ENCODE measurements around the gene SLC24A3.

Gene SLC24A3

DNA sequence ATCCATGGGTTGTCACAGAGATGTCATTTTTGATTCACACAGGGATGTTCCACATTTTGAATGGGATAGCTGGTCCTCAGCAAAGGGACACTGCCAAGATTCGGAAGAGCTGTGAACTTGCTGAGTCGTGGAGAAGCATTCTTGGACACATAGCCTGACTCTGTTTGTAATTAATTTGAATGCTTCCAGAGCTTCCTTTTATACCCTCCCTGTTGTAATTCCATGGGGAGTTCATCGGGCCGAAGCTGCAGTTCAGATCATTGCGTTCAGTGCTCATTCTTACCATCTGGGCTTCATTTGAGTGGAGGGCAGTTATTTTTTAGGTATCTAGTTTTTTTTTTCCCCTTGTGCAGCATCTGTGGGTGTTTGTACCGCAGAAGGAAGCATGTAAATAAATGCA, 126.5 kb downstream of the SLC24A3 start:
- no peaks in the 10 kb centered on the region for H3K9me3 ChIP-seq (ENCODE audit: control insufficient read depth, low read length)
- no peaks in the 10 kb centered on the region for H3K27me3 ChIP-seq (ENCODE audit: control insufficient read depth, insufficient read depth, low read length)
- no peak overlapping the region for H3K9ac ChIP-seq (ENCODE audit: low read length)
- H3K4me3 ChIP-seq (ENCODE audit: low read length): no peak overlapping the region
- H3K36me3 ChIP-seq (ENCODE audit: control insufficient read depth, insufficient read depth, low read length): no peaks in the 10 kb centered on the region
- peaks cover 11% of the 10 kb centered on the region for H3K4me1 ChIP-seq (ENCODE audit: control insufficient read depth, insufficient read depth, low read length)

DNA sequence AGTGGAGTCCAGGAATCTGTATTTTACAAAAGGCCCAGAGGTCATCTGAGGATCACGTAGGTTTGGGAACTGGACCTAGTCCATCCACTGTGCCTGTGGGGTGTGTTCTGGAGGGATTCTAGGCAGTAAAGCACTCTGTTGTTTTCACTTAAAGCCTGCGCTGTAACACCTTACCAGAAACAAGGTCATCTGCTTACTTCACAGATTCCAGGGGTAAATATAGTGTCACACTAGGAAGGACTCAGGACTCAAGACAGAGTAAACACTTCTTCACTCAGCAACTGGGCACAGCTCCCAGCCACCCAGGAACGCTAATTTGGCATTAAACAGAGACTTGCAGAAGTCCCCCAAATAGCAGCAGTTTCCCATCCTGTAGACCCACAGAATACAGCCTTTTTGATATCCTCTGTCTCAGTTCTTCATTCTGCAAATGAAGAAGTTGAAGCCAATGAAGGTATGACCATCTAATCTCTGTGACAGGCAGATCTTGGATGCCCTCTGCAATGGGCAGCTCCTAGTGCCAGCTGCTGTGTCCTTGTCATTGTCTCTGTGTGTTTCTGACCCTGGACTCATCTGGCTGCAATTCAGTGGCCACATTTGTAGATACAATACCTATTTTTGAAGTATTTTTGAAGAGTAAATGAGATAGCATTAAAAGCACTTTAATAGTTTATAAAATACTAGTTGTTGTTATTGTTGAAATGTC, 129.1 kb downstream of the SLC24A3 start:
- Histone ChIP-seq H3K9me3 (ENCODE audit: control insufficient read depth, low read length) (no peaks in the 10 kb centered on the region), H3K9ac (ENCODE audit: low read length) (no peak overlapping the region), H3K4me1 (ENCODE audit: control insufficient read depth, insufficient read depth, low read length) (no peaks in the 10 kb centered on the region), H3K36me3 (ENCODE audit: control insufficient read depth, insufficient read depth, low read length) (no peaks in the 10 kb centered on the region), H3K27me3 (ENCODE audit: control insufficient read depth, insufficient read depth, low read length) (no peaks in the 10 kb centered on the region), H3K4me3 (ENCODE audit: low read length) (no peak overlapping the region)

DNA sequence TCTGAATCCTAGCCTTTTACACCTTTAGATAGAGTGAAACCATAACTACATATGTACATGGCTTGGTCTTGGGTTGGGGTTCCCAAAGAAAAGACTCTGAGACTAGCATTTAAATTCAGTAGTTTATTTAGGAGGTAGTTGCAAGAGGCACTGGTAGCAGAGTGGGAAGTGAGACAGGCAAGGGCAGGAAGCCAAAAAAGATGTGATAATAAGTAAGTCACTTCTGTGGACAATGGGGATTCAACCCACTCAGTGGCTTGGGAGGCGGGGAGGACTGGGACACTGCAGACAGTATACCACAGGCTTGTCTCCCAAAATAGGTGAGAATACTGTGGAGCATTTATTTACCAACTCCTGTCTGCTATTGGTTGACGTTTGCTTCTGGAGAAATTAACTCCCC, 131.9 kb downstream of the SLC24A3 start:
- no peak overlapping the region for H3K9ac ChIP-seq (ENCODE audit: low read length)
- H3K4me3 ChIP-seq (ENCODE audit: low read length): no peak overlapping the region
- no peaks in the 10 kb centered on the region for H3K36me3 ChIP-seq (ENCODE audit: control insufficient read depth, insufficient read depth, low read length)
- H3K9me3 ChIP-seq (ENCODE audit: control insufficient read depth, low read length): no peaks in the 10 kb centered on the region
- H3K27me3 ChIP-seq (ENCODE audit: control insufficient read depth, insufficient read depth, low read length): no peaks in the 10 kb centered on the region
- H3K4me1 ChIP-seq (ENCODE audit: control insufficient read depth, insufficient read depth, low read length): no peaks in the 10 kb centered on the region

DNA sequence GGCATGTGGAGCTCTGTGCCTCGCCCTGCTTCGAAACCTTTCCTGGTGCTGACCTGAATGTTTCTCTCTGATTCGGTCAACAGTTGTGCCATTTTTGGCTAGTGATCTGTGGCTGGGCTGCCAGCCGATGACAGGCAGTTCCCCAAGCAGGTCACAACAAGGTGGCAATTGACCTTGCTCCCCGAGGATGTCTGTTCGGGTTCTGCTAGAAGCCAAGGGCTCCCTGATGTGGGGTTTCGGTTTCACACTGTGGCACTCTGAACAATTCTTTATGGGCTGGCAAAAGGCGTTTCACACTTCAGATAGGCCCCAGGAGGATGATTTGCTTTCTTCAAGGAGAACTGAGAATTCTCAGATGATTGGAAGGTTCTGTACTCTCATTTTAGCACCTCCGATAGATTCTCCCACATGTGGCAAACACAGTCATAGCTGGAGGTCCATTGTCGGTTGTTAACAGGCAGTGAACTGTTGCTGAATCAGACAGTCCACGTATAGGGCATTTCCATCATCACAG, 135.6 kb downstream of the SLC24A3 start:
- H3K9ac ChIP-seq (ENCODE audit: low read length): no peak overlapping the region
- H3K27me3 ChIP-seq (ENCODE audit: control insufficient read depth, insufficient read depth, low read length): no peaks in the 10 kb centered on the region

DNA sequence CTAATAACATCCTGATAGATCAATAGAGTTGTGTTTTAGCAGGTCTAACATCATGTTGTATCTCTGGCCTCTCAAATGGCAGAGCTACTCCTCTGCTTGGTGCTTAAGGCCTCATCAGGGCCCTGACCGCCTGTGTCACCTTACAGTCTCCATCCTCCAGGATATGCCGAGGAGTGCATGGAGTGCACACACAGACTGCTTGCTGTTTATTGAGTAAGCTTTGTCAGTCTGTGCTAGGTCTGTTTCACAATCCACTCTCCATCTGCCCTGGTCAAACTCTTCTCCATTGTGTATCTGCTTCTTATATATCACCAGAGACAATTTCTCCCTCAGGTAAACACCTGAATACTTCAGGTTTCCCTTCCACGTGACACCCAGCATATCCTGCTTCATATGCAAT, 136.1 kb downstream of the SLC24A3 start:
- no peaks in the 10 kb centered on the region for H3K36me3 ChIP-seq (ENCODE audit: control insufficient read depth, insufficient read depth, low read length)
- H3K4me1 ChIP-seq (ENCODE audit: control insufficient read depth, insufficient read depth, low read length): no peaks in the 10 kb centered on the region
- no peak overlapping the region for H3K4me3 ChIP-seq (ENCODE audit: low read length)
- no peaks in the 10 kb centered on the region for H3K27me3 ChIP-seq (ENCODE audit: control insufficient read depth, insufficient read depth, low read length)
- H3K9ac ChIP-seq (ENCODE audit: low read length): no peak overlapping the region
- H3K9me3 ChIP-seq (ENCODE audit: control insufficient read depth, low read length): no peaks in the 10 kb centered on the region

More for the DNA sequence above, 135.6 kb downstream of the SLC24A3 start:
- Histone ChIP-seq H3K36me3 (ENCODE audit: control insufficient read depth, insufficient read depth, low read length) (no peaks in the 10 kb centered on the region), H3K9me3 (ENCODE audit: control insufficient read depth, low read length) (no peaks in the 10 kb centered on the region), H3K4me3 (ENCODE audit: low read length) (no peak overlapping the region), H3K4me1 (ENCODE audit: control insufficient read depth, insufficient read depth, low read length) (no peaks in the 10 kb centered on the region)

DNA sequence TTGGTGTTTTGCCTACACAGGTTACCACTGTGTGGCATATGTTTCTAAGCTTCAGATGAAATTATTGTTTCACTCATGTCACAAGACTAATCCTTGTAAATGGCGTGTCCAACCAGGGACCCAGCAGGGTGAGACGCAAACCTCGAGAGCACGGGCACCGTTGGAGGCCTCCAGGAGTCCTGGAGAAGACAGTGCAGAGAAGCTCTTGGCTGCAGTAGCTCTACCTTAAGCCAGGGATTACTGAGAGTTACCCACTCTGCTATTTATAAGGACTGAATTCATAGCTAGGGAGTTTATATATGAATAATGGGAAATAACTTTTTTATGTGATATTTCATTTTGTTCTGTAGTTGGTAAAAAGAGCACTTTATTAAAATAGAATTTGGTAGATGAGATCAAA, 137.4 kb downstream of the SLC24A3 start:
- Histone ChIP-seq H3K27me3 (ENCODE audit: control insufficient read depth, insufficient read depth, low read length) (no peaks in the 10 kb centered on the region), H3K36me3 (ENCODE audit: control insufficient read depth, insufficient read depth, low read length) (no peaks in the 10 kb centered on the region), H3K4me3 (ENCODE audit: low read length) (no peak overlapping the region), H3K4me1 (ENCODE audit: control insufficient read depth, insufficient read depth, low read length) (no peaks in the 10 kb centered on the region), H3K9me3 (ENCODE audit: control insufficient read depth, low read length) (no peaks in the 10 kb centered on the region), H3K9ac (ENCODE audit: low read length) (no peak overlapping the region)

DNA sequence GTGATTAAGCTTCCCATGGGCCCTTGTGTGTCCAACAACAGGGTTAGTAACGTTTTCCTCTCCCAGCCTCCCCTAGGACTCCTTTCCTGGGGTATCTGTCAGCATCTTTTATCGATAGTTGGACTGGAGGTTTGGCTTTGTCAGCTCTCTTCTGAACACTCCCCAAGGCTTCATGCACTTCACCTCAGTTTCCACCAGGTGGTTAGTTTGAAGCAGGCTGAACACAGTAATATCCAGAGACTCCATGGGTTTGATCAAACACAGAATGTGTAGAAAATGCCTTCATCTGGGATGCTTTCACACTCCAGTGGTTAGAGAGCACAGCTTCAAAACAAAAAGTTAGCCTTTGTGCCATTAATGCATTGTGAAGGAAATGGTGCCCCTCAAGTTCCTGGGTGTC, 139.1 kb downstream of the SLC24A3 start:
- Histone ChIP-seq H3K4me1 (ENCODE audit: control insufficient read depth, insufficient read depth, low read length) (no peaks in the 10 kb centered on the region), H3K36me3 (ENCODE audit: control insufficient read depth, insufficient read depth, low read length) (no peaks in the 10 kb centered on the region), H3K27me3 (ENCODE audit: control insufficient read depth, insufficient read depth, low read length) (no peaks in the 10 kb centered on the region), H3K9ac (ENCODE audit: low read length) (no peak overlapping the region), H3K9me3 (ENCODE audit: control insufficient read depth, low read length) (no peaks in the 10 kb centered on the region), H3K4me3 (ENCODE audit: low read length) (no peak overlapping the region)

DNA sequence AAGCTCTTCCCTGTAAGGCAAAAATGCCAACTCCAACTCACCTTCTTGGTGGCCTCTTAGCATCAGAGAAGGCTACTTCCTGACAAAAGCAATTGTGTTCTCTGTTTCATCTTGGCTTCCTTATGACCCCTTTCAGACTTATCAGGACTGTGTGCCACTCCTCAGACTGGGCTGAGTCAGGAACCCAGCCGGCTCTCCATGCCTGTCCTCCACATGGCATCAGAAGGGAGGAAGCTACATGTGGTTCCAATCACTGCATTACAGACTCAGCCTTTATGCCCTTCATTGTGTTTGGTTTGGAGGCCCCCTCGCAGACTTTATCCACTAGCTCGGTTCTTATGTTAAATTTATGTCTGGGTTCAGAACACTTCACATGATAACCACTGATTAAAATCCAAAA, 142.5 kb downstream of the SLC24A3 start:
- no peaks in the 10 kb centered on the region for H3K4me1 ChIP-seq (ENCODE audit: control insufficient read depth, insufficient read depth, low read length)
- H3K27me3 ChIP-seq (ENCODE audit: control insufficient read depth, insufficient read depth, low read length): no peaks in the 10 kb centered on the region
- no peak overlapping the region for H3K9ac ChIP-seq (ENCODE audit: low read length)
- H3K4me3 ChIP-seq (ENCODE audit: low read length): no peak overlapping the region
- no peaks in the 10 kb centered on the region for H3K9me3 ChIP-seq (ENCODE audit: control insufficient read depth, low read length)
- no peaks in the 10 kb centered on the region for H3K36me3 ChIP-seq (ENCODE audit: control insufficient read depth, insufficient read depth, low read length)

DNA sequence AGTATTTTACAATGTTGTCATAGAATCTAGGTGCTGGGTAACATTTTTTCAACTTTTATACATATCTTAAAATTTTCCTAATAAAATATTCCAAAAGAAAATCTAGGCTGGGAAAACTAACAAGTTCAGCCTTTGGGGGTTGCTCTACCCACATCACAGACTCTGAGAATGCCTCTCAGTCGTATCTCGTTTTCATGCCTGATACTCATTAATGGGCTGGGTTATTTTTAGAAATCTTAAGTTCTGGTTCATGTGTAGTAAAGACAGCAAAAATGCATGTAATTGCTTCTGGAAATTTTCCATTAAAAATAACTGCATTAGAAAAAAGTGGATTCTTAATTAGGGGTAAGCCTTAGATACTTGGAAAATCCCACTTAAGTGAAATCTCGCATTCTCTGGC, 149.3 kb downstream of the SLC24A3 start:
- Histone ChIP-seq H3K27me3 (ENCODE audit: control insufficient read depth, insufficient read depth, low read length) (no peaks in the 10 kb centered on the region), H3K4me3 (ENCODE audit: low read length) (no peak overlapping the region), H3K9ac (ENCODE audit: low read length) (no peak overlapping the region), H3K9me3 (ENCODE audit: control insufficient read depth, low read length) (no peaks in the 10 kb centered on the region), H3K36me3 (ENCODE audit: control insufficient read depth, insufficient read depth, low read length) (no peaks in the 10 kb centered on the region), H3K4me1 (ENCODE audit: control insufficient read depth, insufficient read depth, low read length) (no peaks in the 10 kb centered on the region)

DNA sequence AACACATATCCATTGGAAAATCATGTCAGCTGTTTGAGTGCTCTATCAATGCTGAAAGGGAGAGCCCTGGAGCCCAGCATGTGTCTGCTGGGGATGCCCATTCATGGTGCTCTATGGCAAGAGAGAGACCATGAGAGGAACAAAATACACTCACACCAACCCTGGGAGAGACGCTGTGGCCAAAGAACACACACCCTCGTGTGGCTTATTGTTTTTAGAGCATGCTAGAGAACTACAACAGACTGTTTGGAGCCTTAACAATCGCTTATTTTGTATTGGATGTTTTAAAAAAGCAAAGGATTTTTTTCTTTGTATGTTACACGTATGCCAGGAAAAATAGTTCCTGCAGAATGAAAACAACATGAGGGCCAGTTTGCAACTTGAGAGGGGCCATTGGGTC, 151.0 kb downstream of the SLC24A3 start:
- no peaks in the 10 kb centered on the region for H3K9me3 ChIP-seq (ENCODE audit: control insufficient read depth, low read length)
- H3K4me3 ChIP-seq (ENCODE audit: low read length): no peak overlapping the region
- H3K36me3 ChIP-seq (ENCODE audit: control insufficient read depth, insufficient read depth, low read length): no peaks in the 10 kb centered on the region
- no peaks in the 10 kb centered on the region for H3K27me3 ChIP-seq (ENCODE audit: control insufficient read depth, insufficient read depth, low read length)
- no peak overlapping the region for H3K9ac ChIP-seq (ENCODE audit: low read length)
- no peaks in the 10 kb centered on the region for H3K4me1 ChIP-seq (ENCODE audit: control insufficient read depth, insufficient read depth, low read length)

DNA sequence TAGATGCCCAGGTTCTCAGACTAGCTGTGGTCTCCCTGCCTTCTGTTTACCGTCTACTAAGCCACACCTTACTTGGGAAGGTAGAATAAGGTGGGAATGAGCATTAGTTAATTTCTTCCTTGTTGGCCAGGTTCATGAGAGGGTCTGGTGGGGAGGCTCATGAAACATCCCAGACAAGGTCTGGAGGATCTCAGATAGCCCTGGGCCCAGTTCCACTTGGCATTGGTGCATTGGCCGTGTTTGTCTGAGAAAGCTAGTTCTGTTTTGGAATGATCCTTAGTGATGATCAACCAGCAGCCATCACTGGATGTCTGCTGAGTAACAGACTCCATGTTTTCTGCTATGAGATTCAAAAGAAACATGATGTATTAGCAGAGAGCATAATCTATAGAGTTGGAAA, 155.1 kb downstream of the SLC24A3 start:
- no peaks in the 10 kb centered on the region for H3K27me3 ChIP-seq (ENCODE audit: control insufficient read depth, insufficient read depth, low read length)
- H3K9me3 ChIP-seq (ENCODE audit: control insufficient read depth, low read length): no peaks in the 10 kb centered on the region
- H3K9ac ChIP-seq (ENCODE audit: low read length): no peak overlapping the region
- no peaks in the 10 kb centered on the region for H3K36me3 ChIP-seq (ENCODE audit: control insufficient read depth, insufficient read depth, low read length)
- no peaks in the 10 kb centered on the region for H3K4me1 ChIP-seq (ENCODE audit: control insufficient read depth, insufficient read depth, low read length)
- H3K4me3 ChIP-seq (ENCODE audit: low read length): no peak overlapping the region

DNA sequence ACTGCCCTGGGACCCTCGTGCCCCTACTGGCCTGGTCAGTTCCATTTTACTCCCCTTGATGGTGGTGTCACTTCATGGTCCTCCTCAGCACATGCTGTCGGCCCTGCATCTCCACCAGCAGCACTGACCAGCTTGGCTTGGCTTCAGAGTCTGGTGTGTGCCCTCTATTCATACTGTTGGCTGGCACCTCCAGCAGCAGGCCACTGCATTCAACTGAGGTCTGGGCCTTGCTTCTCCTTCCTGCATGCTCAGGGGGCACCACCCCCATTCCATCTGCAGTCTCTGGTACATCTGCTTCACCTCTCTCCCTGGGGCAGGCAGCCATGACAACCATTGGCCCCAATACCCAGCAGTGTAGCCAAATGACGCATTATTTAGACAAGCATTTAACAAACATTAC, 155.9 kb downstream of the SLC24A3 start:
- no peak overlapping the region for H3K9ac ChIP-seq (ENCODE audit: low read length)
- no peaks in the 10 kb centered on the region for H3K9me3 ChIP-seq (ENCODE audit: control insufficient read depth, low read length)
- H3K36me3 ChIP-seq (ENCODE audit: control insufficient read depth, insufficient read depth, low read length): no peaks in the 10 kb centered on the region
- no peak overlapping the region for H3K4me3 ChIP-seq (ENCODE audit: low read length)
- no peaks in the 10 kb centered on the region for H3K27me3 ChIP-seq (ENCODE audit: control insufficient read depth, insufficient read depth, low read length)
- no peaks in the 10 kb centered on the region for H3K4me1 ChIP-seq (ENCODE audit: control insufficient read depth, insufficient read depth, low read length)
